CD4-positive, alpha-beta T cell treated with Interferon alpha-2 for 1 hour (primary cell): ENCODE data around the gene ESD.

Experiments used
- DNase-seq, 2 donors: peaks; one replicate each; pipeline ENCODE4 v3.0.0-alpha.2; 2020 to 2022

The ESD gene

DNA sequence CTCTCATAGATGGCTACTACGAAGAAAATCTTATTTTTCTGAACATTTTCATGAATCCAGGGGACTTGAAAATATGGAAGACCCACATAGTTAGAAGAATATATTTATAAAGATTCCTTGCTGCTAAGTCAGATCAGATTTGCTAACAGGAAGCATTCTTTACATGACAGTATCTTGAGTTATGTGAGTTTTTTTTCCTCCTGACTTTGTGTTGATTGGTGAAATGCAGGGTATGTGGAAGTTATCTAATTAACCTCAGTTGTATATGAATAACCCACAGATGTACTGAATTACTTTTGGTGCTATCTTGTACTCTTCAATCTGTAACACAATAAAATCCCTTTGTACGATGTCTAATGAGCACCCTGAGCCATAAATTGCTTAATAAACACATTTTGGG lies 53.8 kb downstream of the ESD start:
- no peak for DNase-seq

DNA sequence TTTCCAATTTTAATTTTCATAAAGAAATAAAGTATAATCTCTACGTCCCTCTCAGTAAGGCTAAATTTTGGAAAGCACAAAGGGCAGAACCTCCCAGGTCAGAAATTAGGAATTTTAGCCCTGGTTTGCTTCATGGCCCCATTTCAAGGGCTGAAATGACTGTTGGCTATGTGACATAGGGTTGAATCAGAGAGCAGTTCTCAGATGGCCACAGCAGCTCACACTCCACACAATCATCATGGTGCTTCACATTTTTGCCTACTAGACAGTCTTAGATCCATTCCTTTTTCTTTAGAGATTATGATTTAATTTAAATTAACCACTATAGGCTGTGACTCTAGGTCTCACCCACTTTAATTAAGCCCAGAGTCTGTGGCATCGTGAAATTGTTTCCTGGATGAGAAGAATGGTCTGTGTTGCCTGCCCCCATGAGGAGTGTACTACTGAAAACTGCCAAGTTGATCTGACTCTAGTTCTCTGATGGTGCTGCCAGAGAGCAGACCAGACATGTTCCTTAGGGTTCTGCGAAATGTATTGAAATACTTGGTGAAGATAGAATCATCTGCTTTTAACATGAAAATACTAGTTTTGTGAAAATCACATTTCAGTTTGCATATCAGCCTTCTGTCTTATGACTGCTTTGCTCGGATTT lies 57.4 kb downstream of the ESD start:
- DNase-seq, result no peak

DNA sequence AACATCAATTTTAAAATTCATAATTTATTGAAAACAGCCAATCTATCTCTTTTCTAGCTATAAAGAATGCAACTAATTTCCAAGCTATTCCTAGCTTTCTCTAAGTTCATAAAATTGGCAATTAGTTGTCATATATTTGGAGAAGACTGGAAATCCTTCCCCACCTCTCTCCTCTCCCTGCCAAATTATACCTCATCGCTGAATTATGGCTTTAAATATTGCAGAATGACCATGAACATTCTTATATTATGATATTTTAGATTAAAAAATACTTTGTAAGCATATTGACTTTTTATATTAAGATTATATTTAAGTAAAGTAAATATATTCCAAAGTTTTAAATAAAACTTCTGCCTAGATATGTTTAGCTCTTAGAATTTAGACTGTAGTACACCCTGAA lies 58.2 kb downstream of the ESD start:
- DNase-seq, result no peak

DNA sequence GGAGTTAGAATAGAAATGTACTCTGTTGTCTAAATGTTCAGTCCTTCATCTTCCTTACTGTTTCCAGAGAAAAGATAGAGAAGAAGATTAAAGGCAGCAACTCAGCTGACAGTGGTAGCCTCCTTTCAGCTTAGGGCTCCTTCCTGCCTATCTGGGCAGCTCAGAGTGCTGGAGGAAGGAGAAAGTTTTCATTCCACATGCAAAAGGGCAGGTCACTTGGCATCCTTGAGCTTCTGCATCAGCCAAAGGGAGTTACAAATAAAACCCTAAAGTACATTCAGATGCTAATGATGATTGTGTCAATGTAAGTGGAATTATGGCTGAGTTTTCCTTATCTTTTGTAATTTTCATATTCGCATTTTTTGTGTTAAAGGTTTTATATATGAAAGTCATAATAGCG lies 58.9 kb downstream of the ESD start:
- DNase-seq, result no peak

DNA sequence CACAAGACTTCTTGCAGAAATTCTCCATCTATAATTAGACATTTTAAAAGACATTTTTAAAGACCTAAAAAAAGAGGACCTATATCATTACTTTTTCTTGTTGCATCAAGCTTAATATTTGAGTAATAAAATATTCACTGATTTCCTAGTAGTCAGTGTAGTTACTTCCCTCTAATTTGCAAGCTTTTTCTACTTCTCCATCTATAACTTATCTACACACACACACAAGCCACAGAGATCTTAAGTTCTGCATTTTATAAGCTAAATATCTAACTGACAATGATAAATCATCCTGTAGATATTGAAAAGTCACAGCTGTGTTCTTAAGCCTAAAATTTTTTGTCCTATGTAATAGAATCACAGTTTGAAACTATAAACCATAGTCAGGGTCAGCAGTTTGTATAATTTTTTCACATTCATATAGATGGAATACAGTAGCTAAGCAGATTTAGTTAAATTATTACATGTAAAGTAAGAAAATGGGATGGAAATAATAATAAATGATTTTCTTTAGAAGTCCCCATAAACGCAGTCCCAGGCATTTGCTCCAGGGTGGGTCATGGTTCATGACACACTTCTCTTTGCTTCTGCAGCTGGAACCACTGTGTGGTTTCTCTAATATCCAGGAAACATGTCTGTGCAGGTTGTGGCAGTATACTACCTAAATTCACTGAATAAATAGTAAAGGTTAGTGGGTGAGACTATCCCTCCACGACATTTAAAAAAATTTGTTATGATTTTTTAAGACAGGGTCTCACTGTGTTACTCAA lies 60.2 kb downstream of the ESD start:
- DNase-seq, result no peak

DNA sequence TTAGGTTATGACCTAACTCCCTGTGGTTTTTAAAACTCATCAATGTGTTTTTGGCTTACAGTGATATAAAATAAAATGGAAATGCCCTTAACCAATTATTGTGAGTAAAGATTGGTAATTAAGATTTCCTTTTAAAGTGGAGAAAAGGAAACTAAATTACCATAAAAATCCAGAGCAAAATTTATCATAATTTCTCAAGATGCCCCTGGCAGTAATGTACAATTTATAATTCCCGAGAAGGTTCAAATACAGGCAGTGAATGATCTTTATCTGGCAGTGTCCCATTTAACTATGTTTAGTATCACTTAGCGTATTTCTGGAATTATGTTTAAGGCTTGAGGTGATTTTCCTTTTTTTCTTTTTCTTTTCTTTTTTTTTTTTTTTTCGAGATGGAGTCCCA lies 61.5 kb downstream of the ESD start:
- DNase-seq, result no peak

DNA sequence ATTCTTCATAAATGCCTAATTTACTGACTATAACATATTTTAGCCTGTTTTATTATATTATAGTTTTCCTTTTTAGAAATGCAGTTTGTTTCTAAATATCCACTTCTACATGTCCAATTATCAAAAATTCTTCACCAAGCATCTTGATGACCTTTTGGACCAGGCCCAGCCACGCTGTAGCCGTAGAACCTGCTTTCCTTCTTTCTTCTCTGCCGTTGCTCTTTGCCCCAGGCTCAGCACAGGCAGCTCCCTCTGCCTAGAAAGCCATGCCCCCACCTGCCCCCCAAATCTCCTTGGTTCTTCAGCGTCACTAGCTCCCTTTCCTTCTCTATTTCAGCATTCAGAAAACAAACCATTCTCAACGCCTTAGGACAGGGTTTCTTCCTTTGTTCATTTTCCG lies 65.4 kb downstream of the ESD start:
- no peak for DNase-seq

DNA sequence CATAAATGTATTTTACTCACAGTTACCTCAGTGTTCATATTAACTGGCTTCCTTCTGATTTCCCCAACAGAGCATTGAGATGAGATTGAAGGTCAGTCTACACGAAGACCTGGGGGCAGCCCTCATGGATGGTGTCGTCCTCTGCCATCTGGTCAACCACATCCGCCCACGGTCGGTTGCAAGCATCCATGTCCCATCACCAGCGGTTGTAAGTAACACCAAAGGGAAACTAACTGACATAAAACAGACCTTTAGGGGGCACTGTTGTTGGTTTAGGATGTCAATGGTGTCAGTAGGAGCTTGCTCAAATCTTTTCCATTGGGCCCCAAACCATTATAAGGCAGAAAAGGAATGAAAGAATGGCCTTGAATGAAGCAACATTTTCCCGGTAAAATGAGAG lies 68.2 kb downstream of the ESD start:
- peak in 1 of 2 donors; percentile 25 for DNase-seq

DNA sequence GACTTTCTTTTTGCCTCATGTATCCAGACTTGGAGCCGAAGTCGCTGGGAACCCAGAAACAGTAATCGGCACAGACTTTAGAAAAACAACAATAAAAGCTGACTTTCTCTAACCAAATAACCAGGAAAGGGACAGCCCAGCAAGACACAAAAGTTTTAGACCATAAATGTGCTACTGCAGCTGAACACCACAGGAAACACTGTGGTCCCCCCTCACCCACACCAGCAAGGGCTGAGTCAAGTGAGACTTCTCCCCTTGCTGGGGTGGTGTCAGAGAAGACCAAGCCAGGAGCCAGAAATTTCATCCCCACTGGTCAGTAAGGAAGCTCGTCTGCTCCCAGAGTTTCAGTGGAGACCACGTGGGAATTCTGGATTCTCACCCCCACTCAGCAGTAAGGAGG lies 70.6 kb downstream of the ESD start:
- DNase-seq, result peak in 1 of 2 donors; percentile 19
